ENCODE measurements around the gene TUNAR.

Gene TUNAR

DNA sequence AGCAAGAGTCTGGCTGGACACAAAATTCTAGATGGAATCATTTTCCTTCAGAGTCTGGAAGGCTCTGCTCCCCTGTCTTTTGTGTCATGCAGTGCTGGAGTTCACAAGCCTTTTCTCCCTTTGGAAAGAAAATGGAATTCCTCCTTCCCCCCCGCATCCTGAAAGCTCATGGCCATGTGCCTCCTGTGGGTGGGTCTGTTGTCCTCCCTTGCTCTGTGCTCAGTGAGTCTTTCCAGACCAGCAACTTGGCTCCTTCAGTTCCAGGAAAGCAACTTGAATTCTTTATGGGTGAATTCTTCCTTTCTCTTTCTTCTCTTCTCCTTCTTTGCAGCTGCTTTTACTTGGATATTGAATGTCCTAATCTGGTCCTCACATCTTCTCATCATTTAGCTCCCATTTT lies 70.2 kb downstream of the TUNAR start:
- no peak for DNase-seq (ENCODE audit: low spot score)
- TF ChIP-seq, protein P1, sequence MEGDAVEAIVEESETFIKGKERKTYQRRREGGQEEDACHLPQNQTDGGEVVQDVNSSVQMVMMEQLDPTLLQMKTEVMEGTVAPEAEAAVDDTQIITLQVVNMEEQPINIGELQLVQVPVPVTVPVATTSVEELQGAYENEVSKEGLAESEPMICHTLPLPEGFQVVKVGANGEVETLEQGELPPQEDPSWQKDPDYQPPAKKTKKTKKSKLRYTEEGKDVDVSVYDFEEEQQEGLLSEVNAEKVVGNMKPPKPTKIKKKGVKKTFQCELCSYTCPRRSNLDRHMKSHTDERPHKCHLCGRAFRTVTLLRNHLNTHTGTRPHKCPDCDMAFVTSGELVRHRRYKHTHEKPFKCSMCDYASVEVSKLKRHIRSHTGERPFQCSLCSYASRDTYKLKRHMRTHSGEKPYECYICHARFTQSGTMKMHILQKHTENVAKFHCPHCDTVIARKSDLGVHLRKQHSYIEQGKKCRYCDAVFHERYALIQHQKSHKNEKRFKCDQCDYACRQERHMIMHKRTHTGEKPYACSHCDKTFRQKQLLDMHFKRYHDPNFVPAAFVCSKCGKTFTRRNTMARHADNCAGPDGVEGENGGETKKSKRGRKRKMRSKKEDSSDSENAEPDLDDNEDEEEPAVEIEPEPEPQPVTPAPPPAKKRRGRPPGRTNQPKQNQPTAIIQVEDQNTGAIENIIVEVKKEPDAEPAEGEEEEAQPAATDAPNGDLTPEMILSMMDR (IDR thresholded peaks at IDR 0.05; ENCODE audit: extremely low read depth, missing control alignments): no peak

DNA sequence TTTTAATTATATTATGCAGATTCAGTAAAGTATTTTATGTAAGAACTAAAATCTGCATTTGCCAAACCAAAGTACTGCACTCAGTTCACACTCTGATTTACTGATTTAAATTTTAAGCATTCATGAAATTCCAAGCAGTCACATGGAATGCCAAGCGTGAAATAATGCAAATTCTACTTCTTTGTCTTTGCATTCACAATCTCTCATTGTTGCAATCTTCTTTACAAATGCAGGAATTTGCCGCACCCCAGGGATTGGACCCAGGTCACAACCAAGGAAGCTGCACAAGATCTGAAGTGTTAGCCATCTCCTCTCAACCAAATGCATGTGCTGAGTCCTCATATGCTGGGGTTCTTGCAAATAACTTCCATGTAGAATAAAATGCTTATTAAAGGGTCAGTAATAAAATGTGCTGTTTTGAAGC lies 71.9 kb downstream of the TUNAR start:
- no peak for DNase-seq (ENCODE audit: low spot score)
- TF ChIP-seq, protein P1 (IDR thresholded peaks at IDR 0.05; ENCODE audit: extremely low read depth, missing control alignments): no peak

DNA sequence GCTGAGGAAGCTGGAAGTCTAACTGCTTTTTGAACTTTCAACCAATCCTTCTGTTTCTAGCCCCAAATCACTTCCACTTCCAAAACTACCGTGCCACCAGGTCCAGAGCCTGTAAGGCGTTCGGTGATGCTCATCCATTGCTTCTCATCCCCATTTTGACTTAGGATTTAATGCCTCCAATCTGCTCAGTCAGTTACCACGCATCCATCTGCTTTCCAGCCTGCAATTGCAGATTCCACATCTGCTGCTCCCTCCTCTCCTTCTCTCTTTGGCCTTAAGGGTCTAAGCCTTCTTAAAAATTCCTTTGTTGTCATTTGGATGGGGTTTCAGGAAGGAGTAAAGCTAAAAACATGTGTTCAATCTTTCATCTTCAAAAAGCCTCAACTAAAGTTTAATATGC lies 74.7 kb downstream of the TUNAR start:
- TF ChIP-seq, protein P1 (IDR thresholded peaks at IDR 0.05; ENCODE audit: extremely low read depth, missing control alignments): no peak
- no peak for DNase-seq (ENCODE audit: low spot score)

DNA sequence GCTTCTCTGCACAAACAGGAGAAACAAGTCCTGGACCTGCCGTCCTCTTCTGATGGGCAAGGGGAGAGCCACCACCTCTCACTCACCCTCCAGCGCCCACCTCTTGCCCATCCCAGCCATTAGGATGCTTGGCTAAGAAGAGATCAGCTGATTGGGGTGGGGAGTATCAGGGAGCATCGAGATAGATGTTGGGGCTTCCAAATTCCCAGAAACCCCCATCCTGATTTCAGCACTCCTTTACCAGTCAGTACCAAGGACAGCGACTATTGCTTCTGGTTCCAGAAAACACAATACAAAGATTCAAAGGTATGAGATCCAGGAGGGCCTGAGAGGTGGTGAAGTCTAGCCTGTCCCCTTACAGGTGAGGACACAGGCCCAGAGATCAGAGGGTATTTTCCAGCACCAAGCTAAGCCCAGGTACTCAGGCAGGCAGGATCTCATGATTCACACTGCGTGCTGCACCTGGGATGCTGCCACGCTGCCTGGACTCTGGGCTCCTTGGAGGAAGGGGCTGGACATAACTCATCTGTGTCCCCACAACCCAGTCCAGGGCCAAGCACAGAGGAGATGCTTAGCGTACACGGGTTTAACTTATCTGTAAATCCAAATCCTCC lies 76.6 kb downstream of the TUNAR start:
- DNase-seq (ENCODE audit: low spot score): no peak
- TF ChIP-seq, protein P1 (IDR thresholded peaks at IDR 0.05; ENCODE audit: extremely low read depth, missing control alignments): no peak

DNA sequence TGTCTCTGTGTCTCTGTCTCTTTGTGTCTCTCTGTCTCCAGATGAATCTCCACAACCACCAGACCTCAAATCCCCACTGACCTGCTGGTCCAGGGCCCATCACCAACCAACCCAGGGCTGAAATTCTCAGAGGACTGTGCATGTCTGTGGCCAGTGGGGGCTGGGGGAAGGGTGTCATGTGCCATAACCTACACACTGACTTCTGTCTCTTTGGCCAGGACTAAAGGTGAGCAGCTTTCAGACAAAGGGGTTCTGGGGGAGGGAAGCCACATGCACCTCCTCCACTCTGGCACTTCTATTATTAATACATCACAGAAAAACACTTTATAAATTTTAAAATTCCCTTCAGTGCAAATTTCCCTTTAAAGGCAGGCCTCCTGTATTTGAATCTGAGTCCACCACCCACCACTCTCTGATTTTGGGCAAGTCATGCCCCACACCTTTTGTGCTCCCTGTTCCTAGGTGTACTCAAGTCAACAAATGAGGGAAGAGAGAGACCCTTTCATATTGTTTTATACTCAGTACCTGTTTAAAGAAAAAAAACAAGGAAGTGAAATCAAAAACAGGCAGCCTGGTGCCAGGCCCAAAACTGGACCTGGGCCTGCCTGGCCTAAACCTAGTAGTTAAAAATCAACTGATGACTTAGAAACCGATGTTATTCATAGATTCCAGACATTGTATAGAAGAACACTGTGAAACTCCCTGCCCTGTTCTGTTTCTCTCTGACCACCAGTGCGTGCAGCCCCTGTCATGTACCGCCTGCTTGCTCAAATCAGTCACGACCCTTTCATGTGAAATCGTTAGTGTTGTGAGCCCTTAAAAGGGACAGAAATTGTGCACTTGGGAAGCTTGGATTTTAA lies 80.2 kb downstream of the TUNAR start:
- TF ChIP-seq, protein P1 (IDR thresholded peaks at IDR 0.05; ENCODE audit: extremely low read depth, missing control alignments): no peak
- no peak for DNase-seq (ENCODE audit: low spot score)

DNA sequence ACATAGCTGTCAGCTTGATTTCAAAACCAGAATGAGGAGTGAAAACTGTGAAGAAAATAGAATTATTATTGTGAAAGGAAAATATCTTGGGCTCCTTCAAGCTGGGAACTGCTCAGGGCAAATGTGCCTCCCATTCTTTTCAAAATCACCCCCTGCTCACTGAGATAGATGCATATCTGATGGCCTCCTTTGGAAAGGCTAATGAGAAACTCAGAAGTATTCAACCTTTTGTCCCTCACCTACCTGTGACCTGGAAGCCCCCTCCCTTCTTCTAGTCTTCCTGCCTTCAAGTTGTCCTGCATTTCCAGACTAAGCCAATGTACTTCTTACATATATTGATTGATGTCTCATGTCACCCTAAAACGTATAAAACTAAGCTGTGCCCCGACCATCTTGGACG lies 81.5 kb downstream of the TUNAR start:
- DNase-seq (ENCODE audit: low spot score): no peak
- TF ChIP-seq, protein P1 (IDR thresholded peaks at IDR 0.05; ENCODE audit: extremely low read depth, missing control alignments): no peak

DNA sequence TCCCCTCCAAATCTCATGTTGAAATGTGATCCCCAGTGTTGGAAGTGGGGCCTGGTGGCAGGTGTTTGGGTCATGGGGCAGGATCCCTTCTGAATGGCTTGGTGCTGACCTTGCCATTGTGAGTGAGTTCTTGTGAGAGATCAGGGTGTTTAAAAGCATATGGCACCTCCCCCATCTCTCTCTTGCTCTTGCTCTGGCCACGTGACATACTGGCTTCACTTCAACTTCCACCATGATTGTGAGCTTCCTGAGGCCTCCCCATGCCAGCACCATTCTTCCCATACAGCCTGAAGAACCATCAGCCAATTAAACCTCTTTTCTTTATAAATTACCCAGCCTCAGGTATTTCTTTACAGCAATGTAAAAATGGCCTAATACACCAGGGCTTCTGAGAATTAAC lies 82.7 kb downstream of the TUNAR start:
- TF ChIP-seq, protein P1 (IDR thresholded peaks at IDR 0.05; ENCODE audit: extremely low read depth, missing control alignments): no peak
- no peak for DNase-seq (ENCODE audit: low spot score)

Data from GM20000 (cell line).